Stimulated activated CD8-positive, alpha-beta memory T cell treated with anti-CD3 and anti-CD28 coated beads, Interleukin-7, amount 100 ng/mL, for 1 hour (primary cell): ENCODE results near the gene ZNF483.
A peak's percentile ranks its signal among the peaks of the same experiment; 100 is the strongest.
"Not testable (repeated sequence)": the region's sequence is repeated elsewhere in the genome, so short reads cannot be mapped to it uniquely, and the experiment has no call there.

Experiments used
- DNase-seq, 2 donors: peaks; one replicate each; pipeline ENCODE4 v3.0.0-alpha.2; 2020; ENCODE audit warnings: low read depth in 2 of 2

Gene ZNF483

GRCh38 chr9:111542497-111543254 is 17.7 kb downstream of the ZNF483 start:
- DNase-seq: no peak

- no peak for DNase-seq
Measured at GRCh38 chr9:111548623-111549022, 23.6 kb downstream of the ZNF483 start.

GRCh38 chr9:111555425-111555824 is 30.4 kb downstream of the ZNF483 start:
- DNase-seq: not testable (repeated sequence)

GRCh38 chr9:111559000-111559610 is 34.1 kb downstream of the ZNF483 start:
- DNase-seq: no peak

GRCh38 chr9:111561165-111561719 is 36.3 kb downstream of the ZNF483 start:
- DNase-seq: no peak

GRCh38 chr9:111566234-111566633 is 41.3 kb downstream of the ZNF483 start:
- no peak for DNase-seq

GRCh38 chr9:111568127-111568526 is 43.1 kb downstream of the ZNF483 start:
- not testable (repeated sequence) for DNase-seq

GRCh38 chr9:111572950-111573604 is 48.1 kb downstream of the ZNF483 start:
- no peak for DNase-seq

- DNase-seq: no peak
Measured at GRCh38 chr9:111582888-111583287, 57.9 kb downstream of the ZNF483 start.

- DNase-seq: no peak
Measured at GRCh38 chr9:111586378-111586777, 61.4 kb downstream of the ZNF483 start.

- no peak for DNase-seq
Measured at GRCh38 chr9:111588846-111589245, 63.9 kb downstream of the ZNF483 start.

GRCh38 chr9:111597852-111598732 is 73.1 kb downstream of the ZNF483 start:
- DNase-seq: peak in 1 of 2 donors; percentile 13

- DNase-seq: no peak
Measured at GRCh38 chr9:111598733-111599091, 73.7 kb downstream of the ZNF483 start.

- no peak for DNase-seq
Measured at GRCh38 chr9:111599092-111599954, 74.3 kb downstream of the ZNF483 start, which contains the start of gene PTGR1. Gene PTGR1 (minus strand): TSS chr9:111599647. CDS start chr9:111597422, 2,225 bp downstream.

GRCh38 chr9:111599955-111600343 is 75.0 kb downstream of the ZNF483 start:
- no peak for DNase-seq

GRCh38 chr9:111601237-111602018 is 76.4 kb downstream of the ZNF483 start:
- DNase-seq: no peak

- DNase-seq: no peak
Measured at GRCh38 chr9:111603041-111603440, 78.1 kb downstream of the ZNF483 start.

- no peak for DNase-seq
Measured at GRCh38 chr9:111604054-111604615, 79.2 kb downstream of the ZNF483 start.

- DNase-seq: no peak
Measured at GRCh38 chr9:111605041-111605559, 80.1 kb downstream of the ZNF483 start.
